Right renal pelvis (tissue), 4 donors: ENCODE data around the gene PIK3CD. TPM values are rescaled to one million over a fixed set of nuclear protein-coding genes. Genes with fewer than 3 reads are reported as not detected.
"Not testable (repeated sequence)": the region's sequence is repeated elsewhere in the genome, so short reads cannot be mapped to it uniquely, and the experiment has no call there.

Experiments
- DNase-seq, 4 donors: peaks; one replicate each; pipeline ENCODE4 v3.0.0-alpha.2; 2013; ENCODE audit warnings: low read depth in 4 of 4, low spot score in 3 of 4, missing footprints in 1 of 4
- polyA plus RNA-seq, 4 donors: library from polyadenylated mRNA; unstranded; fragments of 120-200 nt; gene quantifications; one replicate each; pipeline ENCODE4 v1.2.1, GENCODE V29; 2013; ENCODE audit not compliant: insufficient read length in 4 of 4

PIK3CD gene
- polyA plus RNA-seq, 4 donors = 6.2 to 7.1 (median 7.0) TPM

- DNase-seq = no peak
These were observed 32.4 kb upstream of the PIK3CD start for GRCh38 chr1:9618909-9619679.

DNA sequence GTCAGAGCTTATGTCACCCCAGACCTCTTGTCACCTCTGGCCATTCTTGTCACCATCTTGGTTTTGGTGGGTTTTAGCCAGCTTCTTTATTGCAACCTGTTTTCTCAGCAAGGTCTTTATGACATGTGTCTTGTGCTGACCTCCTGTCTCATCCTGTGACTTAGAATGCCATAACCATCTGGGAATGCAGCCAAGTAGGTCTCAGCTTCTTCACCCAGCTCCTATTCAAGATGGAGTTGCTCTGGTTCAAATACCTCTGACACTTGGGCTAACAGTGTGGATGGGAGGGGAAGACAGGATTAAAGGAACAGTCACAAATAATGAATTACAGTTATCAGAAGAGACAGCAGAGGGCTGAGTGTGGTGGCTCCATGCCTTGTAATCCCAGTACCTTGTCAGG, 30.5 kb upstream of the PIK3CD start:
- no peak for DNase-seq

GRCh38 chr1:9624081-9624480, 27.4 kb upstream of the PIK3CD start:
- DNase-seq = no peak

DNA sequence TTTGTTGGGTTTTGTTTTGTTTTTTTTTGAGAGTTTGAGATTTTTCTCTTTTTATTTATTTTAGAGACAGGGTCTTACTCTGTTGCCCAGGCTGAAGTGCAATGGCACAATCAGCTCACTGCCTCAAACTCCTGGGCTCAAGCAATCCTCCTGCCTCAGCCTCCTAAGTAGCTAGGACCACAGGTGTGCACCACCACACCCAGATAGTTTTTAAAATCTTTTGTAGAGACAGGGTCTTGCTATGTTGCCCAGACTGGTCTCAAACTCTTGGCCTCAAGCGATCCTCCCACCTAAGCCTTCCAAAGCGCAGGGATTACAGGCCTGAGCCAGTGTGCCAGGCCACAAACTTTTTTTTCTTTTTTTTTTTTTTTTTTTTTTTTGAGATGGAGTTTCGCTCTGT, 26.5 kb upstream of the PIK3CD start:
- not testable (repeated sequence) for DNase-seq

GRCh38 chr1:9626201-9626608, 25.3 kb upstream of the PIK3CD start:
- DNase-seq = no peak

- no peak for DNase-seq
These were observed 22.7 kb upstream of the PIK3CD start for GRCh38 chr1:9628541-9629444.

- no peak for DNase-seq
These were observed 21.9 kb upstream of the PIK3CD start for GRCh38 chr1:9629445-9630201.

DNA sequence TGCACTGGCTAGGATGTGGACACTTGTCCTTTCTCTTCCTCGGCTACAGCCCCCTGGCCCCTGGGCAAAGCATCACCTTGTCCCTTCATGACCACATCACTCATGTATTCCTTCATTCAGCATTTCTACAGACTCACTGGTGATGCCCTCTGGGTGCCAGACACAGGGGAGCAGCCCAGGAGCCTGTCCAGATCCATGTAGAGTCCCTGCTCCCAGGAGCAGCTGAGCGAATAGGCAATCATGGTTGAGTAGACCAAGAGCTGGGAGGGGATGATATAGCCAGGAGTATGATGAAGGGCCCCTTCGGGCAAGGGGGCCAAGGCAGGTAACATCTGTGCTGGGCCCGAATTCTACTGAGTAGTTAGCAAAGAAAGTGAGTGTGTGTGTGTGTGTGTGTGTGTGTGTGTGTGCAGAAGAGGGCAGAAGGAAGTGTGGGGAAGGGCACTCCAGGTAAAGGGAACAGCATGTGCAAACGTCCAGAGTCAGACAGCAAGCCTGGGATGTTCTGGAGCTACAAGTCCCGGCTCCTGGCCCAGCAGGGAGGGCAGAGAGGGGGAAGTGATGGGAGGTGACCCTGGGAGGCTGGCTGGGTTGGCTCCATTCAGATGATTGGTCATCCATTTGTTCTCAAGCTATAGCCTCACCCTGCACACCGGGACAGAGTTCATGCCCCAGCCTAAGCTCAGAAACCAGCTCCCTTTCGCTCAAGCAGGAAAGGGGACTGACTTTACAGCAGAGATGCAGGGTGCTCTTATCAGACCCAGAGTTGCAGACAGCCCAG, 21.0 kb upstream of the PIK3CD start:
- no peak for DNase-seq

DNA sequence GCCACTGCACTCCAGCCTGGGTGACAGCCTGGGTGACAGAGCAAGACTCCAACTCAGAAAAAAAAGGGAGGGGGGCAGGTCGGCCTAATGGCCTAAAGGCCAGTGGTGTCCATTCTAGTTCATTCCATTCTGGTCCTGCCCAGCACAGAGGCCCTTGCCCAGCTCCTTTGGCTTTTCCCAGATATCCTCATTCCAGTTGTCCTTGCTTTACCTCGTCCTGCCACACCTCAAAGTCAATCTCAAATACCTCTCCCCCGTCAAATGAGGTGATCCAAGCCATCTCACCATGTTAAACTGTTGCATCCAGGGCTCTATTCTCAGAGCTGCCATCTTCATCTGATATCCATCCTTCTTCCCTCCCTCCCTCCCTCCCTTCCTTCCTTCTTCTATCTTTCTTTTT, 19.9 kb upstream of the PIK3CD start:
- no peak for DNase-seq

DNA sequence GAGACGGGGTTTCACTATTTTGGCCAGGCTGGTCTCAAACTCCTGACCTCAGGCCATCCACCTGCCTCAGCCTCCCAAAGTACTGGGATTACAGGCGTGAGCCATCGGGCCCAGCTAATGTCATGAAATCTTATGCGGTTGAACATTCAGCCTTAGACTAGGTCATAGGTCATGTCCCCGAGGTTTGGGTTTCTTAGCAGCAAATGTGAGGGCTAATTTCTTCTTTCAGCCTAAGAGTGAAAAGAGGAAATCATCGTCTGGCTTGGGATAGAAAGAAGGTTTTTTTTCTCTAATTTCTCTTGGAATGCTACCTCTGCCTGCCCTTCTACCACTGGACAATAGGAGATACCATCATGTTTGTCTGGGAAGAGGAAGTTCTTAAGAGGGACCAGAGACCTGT, 18.0 kb upstream of the PIK3CD start:
- DNase-seq = no peak

DNA sequence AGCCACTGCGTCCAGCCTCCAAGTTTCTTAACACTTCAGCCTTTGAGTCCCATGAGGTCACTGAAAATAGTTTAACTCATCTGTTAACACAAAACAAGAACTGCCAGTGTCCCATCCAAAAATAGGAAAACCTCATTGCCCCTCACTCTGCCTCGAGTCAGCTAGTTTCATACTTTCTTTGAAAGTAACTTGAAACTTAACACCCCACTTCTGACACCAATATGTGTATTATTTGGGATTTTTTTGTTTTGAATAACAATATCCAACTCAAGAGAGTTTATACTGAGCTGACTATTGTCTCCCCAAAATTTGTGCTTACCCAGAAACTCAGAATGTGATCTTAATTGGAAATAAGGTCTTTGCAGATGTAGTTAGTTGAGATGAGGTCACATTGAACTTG, 16.9 kb upstream of the PIK3CD start:
- no peak for DNase-seq

- no peak for DNase-seq
These were observed 12.3 kb upstream of the PIK3CD start for GRCh38 chr1:9639227-9639626.

DNA sequence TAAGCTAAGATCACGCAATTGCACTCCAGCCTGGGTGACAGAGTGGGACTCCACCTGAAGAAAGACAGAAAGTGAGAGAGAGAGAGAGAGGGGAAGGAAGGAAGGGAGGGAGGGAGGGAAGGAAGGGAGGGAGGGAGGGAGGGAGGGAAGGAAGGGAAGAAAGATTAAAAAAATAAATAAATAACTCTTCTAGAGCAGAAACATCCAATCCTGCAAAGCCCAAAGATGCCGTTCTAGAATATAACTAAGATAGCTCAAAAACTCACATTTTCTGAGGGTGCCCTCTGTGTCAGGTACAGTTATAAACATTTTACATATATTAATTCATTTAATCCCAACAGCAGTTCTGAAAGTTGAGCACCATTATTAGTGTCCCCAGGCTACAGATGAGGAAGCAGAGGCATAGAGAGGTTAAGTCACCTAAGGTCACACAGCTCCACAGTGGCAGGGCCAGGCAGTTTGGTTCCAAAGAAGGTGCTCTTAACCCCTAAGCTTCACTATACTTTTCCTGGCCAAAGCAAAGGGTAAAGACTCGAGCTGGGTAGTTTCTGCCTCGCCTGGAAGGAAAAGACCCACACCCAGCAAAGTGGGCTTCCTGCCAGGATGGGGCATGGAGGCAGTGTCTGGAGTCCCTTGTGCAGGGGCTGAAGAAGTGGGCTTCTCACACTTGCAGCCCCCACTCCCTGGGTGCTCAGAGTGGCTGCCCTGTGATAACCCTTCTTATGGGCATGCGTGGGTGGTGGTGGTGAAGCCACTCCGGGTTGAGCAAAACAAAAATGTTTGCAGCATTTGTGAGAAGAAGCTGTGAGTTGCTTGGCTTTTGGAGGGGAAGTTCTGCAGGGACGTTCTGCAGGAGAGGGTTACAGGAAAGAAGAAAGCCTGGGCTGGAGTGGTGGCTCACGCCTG, 7.9 kb upstream of the PIK3CD start:
- DNase-seq = no peak

GRCh38 chr1:9646037-9646436, 5.5 kb upstream of the PIK3CD start:
- no peak for DNase-seq

- no peak for DNase-seq
These were observed 3.4 kb upstream of the PIK3CD start for GRCh38 chr1:9648171-9648570.

GRCh38 chr1:9649769-9650168, 1.8 kb upstream of the PIK3CD start:
- DNase-seq = no peak

DNA sequence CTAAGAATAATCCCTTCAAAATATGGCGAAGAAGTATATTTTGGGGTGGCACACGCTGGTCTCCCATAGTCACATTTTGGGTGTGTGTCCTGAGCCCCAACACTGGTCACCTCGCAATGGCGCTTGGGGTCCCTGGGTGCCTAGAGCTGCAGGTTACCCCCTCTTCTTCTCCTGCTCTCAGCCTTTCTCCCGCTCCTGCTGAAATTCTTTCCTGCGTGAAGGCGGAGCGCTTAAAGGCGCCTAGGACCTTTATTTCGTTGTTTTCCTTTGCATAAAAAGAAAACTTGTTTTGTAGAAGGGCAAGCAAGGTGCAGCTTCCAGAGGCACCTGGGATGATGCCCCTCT, 339 bp upstream of the PIK3CD start:
- DNase-seq = no peak

- DNase-seq = no peak
These were observed 1.1 kb downstream of the PIK3CD start for GRCh38 chr1:9652379-9653209.

DNA sequence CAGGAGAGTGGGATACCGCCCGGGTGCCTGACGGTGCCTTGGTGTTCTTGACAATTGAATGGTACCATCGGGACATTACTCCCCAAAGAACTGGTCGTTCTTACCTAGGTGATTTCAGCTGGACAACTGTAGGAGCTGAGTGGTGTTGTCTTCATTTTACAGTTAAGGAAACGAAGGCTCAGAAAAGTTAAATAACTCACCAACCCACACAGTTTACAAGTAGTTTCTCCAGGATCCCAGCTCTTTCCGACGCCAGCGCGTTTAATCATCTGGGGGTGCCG, 1.6 kb downstream of the PIK3CD start:
- no peak for DNase-seq
